BLaER1 (cell line): ENCODE data around the gene AKAP6.
"Not testable (repeated sequence)": the region's sequence is repeated elsewhere in the genome, so short reads cannot be mapped to it uniquely, and the experiment has no call there.

ENCODE experiments used
- H3K27ac ChIP-seq: shearing (Covaris generic); formaldehyde crosslinking; 2 replicates; pipeline ENCODE4 v1.8.1; 2022
- H3K27me3 ChIP-seq: shearing (Covaris generic); formaldehyde crosslinking; 2 replicates; pipeline ENCODE4 v1.8.1; 2022
- H3K36me3 ChIP-seq: shearing (Covaris generic); formaldehyde crosslinking; 2 replicates; pipeline ENCODE4 v1.8.1; 2022
- H3K4me1 ChIP-seq: shearing (Covaris generic); formaldehyde crosslinking; 2 replicates; pipeline ENCODE4 v1.8.1; 2022
- H3K4me2 ChIP-seq: shearing (Covaris generic); formaldehyde crosslinking; 2 replicates; pipeline ENCODE4 v1.8.1; 2022
- H3K4me3 ChIP-seq: shearing (Covaris generic); formaldehyde crosslinking; 2 replicates; pipeline ENCODE4 v1.8.1; 2022
- H3K9ac ChIP-seq: shearing (Covaris generic); formaldehyde crosslinking; 2 replicates; pipeline ENCODE4 v1.8.1; 2022
- H3K9me3 ChIP-seq: shearing (Covaris generic); formaldehyde crosslinking; 2 replicates; pipeline ENCODE4 v1.8.1; 2022
- H4K20me1 ChIP-seq: shearing (Covaris generic); formaldehyde crosslinking; 2 replicates; pipeline ENCODE4 v1.8.1; 2022
- Cebpa-rat ChIP-seq: shearing (Covaris generic); IDR thresholded peaks from 2 replicates; pipeline ENCODE4 v1.8.1; 2022

AKAP6 gene

DNA sequence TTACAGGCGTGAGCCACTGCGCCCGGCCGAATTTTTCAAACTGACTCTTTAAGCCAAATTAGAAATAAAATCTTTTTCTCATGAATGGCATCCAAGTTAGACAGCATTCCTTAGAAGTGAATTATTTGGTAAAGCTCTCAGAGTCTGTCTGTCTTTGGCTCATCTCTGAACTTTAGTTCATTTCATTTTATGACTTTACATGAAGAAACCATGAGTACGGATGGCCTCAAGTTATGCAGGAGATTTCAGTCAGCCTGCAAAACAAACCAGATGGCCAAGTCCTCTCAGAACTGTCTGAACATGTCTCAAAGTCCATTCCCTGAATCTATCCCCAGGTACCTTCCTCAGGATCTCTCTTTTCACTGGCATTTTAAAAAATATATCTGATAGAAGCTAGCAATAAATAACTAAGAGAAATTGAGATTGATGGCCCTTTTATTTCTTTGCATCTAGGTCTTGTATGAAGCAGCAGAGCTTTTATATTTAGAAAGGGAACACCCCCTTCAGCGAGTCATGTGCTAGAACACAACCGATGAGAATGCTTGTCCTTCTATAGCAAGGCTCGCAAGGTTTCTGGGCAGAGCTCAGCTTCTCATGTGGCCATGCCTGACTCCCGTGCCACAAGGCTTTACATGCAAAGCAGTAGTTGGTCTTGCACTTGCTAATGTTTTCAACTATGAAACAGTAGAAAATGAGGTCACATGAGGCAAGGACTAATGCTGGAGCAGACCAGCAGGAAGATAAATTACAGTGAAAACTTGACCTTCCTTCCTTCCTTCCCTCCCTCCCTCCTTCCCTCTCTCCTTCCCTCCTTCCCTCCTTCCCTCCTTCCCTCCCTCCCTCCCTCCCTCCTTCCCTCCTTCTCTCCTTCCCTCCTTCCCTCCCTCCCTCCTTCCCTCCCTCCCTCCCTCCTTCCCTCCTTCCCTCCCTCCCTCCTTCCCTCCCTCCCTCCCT lies 125.0 kb downstream of the AKAP6 start:
- Histone ChIP-seq H3K9ac (no peak overlapping the region), H3K9me3 (no peaks in the 10 kb centered on the region), H3K27me3 (no peaks in the 10 kb centered on the region), H3K4me1 (no peaks in the 10 kb centered on the region), H3K36me3 (no peaks in the 10 kb centered on the region), H3K4me2 (no peak overlapping the region), H3K4me3 (no peak overlapping the region), H3K27ac (no peak overlapping the region), H4K20me1 (no peaks in the 10 kb centered on the region)
- TF ChIP-seq Cebpa-rat = no peak

DNA sequence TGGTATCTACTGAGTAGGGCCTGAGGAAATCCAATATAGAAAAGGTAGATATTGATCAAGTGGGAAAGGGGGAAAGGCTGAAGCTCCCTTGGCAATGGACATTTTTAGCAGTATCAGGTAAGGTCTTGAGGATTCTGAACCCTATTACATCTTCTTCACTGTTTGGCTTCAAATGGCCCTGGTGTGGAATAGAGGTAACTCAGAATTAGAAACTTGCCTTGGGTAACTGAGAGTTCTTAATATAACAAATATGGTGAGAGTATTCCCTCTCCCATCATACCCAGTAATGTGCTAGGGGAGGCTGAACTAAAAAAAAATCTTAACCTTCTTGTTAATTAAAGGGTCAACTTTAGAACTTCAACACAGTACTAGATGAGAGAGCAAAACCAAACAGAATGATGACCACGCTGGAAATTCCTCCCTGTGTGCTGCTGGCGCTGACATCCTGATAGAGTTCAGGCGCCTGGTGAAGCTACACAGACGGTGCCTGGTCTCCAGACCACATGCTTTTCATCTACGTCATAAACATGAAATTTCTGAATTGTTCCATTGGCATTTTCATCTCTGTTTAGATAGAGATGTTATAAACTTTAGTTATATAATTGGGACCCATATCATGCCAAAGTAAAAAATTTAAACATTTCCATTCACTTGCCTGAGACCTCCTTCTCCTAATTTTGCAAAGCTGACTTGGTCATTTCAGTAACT lies 128.3 kb downstream of the AKAP6 start:
- Histone ChIP-seq H3K4me3 (no peak overlapping the region), H3K9me3 (peaks cover 3% of the 10 kb centered on the region; the same call in 1 of the 2 replicates), H4K20me1 (no peaks in the 10 kb centered on the region), H3K4me2 (no peak overlapping the region), H3K4me1 (no peaks in the 10 kb centered on the region), H3K9ac (no peak overlapping the region), H3K27ac (no peak overlapping the region), H3K36me3 (no peaks in the 10 kb centered on the region), H3K27me3 (no peaks in the 10 kb centered on the region)
- no peak for TF ChIP-seq Cebpa-rat

DNA sequence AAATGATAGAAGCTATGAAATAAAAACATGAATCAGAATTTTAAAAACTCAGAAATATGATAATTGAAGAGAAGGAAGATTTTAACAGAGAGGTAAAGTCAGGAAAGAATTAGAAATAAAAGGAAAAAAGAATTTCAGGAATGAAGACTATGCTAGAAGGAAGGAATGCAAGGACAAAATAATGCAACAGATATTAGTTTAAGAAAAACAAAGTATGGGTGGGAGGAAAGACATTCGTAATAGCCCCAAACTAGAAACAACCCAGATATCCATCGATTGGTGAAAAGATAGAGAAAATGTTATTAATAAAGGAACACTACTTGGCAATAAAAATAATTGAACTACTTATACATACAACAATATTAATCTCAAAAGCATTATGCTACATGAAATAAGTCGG lies 129.6 kb downstream of the AKAP6 start:
- H3K9ac ChIP-seq = no peak overlapping the region
- H4K20me1 ChIP-seq = no peaks in the 10 kb centered on the region

DNA sequence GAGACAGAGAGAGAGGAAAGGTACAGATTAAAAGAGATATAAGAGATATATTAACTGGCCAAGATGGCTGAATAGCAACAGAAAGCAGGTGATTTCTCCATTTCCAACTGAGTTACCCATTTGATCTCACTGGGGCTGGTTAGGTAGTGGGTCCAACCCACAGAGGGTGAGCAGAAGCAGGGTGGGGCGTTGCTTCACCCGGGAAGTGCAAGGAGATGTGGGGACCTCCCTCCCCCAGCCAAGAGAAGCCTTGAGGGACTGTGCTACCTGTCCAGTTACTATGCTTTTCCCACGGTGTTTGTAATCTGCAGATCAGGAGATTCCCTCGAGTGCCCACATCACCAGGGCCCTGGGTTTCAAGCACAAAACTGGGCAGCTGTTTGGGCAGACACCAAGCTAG lies 131.2 kb downstream of the AKAP6 start:
- no peak overlapping the region for H3K9ac ChIP-seq
- peaks cover 6% of the 10 kb centered on the region; the same call in 1 of the 2 replicates for H3K9me3 ChIP-seq
- no peaks in the 10 kb centered on the region for H3K36me3 ChIP-seq
- TF ChIP-seq Cebpa-rat = no peak
- H3K4me2 ChIP-seq = no peak overlapping the region
- no peak overlapping the region for H3K27ac ChIP-seq
- H3K27me3 ChIP-seq = no peaks in the 10 kb centered on the region
- H3K4me1 ChIP-seq = no peaks in the 10 kb centered on the region
- no peak overlapping the region for H3K4me3 ChIP-seq
- H4K20me1 ChIP-seq = no peaks in the 10 kb centered on the region

More for the DNA sequence above, 129.6 kb downstream of the AKAP6 start:
- Histone ChIP-seq H3K27ac (no peak overlapping the region), H3K4me3 (no peak overlapping the region), H3K4me2 (no peak overlapping the region), H3K27me3 (no peaks in the 10 kb centered on the region), H3K4me1 (no peaks in the 10 kb centered on the region), H3K36me3 (no peaks in the 10 kb centered on the region), H3K9me3 (peaks cover 6% of the 10 kb centered on the region; the same call in 1 of the 2 replicates)
- TF ChIP-seq Cebpa-rat = no peak

DNA sequence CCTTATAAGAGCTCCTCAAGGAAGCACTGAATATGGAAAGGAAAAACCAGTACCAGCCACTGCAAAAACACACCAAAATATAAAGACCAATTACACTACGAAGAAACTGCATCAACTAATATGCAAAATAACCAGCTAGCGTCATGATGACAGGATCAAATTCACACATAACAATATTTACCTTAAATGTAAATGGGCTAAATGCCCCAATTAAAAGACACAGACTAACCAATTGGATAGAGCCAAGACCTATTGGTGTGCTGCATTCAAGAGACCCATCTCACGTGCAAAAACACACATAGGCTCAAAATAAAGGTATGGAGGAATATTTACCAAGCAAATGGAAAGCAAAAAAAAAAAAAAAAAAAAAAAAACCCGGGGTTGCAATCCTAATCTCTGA lies 133.5 kb downstream of the AKAP6 start:
- H3K9me3 ChIP-seq, H3K27me3 ChIP-seq, H3K4me2 ChIP-seq, H3K4me1 ChIP-seq, H3K27ac ChIP-seq, H3K36me3 ChIP-seq, H3K4me3 ChIP-seq, H3K9ac ChIP-seq, H4K20me1 ChIP-seq: not testable (repeated sequence)

DNA sequence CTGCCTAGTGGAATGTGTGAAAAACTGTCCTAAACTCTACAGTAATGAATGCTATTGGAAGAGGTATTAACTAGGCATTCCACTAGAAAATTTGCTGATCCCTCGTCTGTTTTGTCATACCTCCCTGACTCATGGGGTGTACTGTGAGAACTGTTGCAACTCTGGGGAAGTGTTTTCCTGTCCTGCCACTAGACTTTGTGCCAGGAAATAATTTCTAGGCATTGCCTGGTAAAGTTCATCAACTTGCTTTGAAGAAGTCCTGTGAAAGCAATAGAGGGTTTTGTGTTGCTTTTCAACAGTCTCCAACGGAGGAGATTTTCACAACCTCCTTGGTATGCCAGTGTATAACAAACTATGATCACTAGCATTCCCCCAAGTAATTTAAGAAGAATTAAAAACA lies 139.9 kb downstream of the AKAP6 start:
- Histone ChIP-seq H3K4me2 (no peak overlapping the region), H3K4me1 (no peaks in the 10 kb centered on the region), H3K27me3 (no peaks in the 10 kb centered on the region), H3K4me3 (no peak overlapping the region), H3K9ac (no peak overlapping the region), H3K9me3 (no peaks in the 10 kb centered on the region), H4K20me1 (no peaks in the 10 kb centered on the region), H3K27ac (no peak overlapping the region), H3K36me3 (no peaks in the 10 kb centered on the region)
- TF ChIP-seq Cebpa-rat = no peak

DNA sequence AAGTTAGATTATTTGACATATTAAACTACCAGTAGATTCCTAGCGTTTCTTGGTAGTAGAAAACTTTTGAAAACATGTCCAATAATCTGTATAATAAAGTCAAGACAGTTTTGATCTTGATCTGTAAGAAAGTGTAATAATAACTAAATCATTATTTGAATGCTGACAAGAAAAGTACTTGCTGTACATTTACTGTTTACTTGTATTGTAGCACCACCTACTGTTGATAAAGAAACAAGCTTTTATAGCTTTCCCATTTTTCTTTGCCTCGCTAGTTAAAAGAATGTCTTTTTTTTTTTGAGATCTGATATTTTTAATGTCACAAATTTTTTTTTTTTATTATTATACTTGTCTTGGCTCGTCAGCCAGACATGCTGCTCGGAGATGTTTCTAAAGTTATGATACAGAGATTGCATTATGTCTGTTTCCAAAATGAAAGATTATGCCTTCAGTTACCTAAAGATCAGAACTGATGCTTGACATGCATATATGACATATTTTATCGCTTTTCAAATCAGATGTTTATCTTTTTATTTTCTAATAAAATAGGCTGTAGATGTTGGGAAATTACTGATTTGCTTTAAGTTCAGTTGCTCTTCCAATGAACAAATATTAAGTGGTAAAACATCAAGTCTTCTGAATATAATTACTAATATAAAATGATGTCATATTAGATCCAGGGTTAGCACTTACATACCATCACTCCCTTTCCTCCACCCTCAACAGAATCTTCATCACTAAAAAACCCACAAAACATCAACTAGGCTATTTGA lies 140.5 kb downstream of the AKAP6 start:
- no peak overlapping the region for H3K4me3 ChIP-seq
- TF ChIP-seq Cebpa-rat = no peak
- H4K20me1 ChIP-seq = no peaks in the 10 kb centered on the region
- no peak overlapping the region for H3K9ac ChIP-seq
- no peak overlapping the region for H3K4me2 ChIP-seq
- H3K4me1 ChIP-seq = no peaks in the 10 kb centered on the region
- H3K9me3 ChIP-seq = no peaks in the 10 kb centered on the region
- no peaks in the 10 kb centered on the region for H3K36me3 ChIP-seq
- no peaks in the 10 kb centered on the region for H3K27me3 ChIP-seq
- H3K27ac ChIP-seq = no peak overlapping the region

DNA sequence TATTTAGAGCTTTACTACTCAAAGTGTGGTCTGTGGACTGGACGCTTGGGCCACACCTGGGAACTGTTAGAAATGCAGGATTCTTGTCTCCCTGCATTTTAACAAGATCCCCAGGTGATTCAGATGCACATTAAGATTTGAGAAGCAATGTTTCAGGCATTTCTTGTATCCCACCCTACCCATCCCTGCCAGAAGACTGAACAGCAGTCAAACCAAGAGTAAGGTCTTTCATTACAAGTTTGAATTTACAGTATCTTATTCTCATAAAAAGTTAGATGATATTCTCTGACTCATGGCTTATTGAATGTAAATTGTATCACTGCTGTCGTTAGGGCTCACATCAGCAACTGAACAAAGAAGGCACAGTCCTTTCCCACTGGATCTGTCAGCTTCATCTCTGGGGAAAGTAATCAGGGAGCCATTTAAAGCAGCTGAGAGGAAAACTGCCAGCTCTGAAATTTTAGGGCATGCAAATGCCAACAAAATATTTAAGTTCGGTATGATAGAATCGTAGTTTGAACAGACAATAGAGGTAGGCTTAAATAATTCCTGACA lies 141.1 kb downstream of the AKAP6 start:
- no peak for TF ChIP-seq Cebpa-rat
- no peaks in the 10 kb centered on the region for H3K4me1 ChIP-seq
- no peaks in the 10 kb centered on the region for H4K20me1 ChIP-seq
- H3K27ac ChIP-seq = no peak overlapping the region
- H3K4me3 ChIP-seq = no peak overlapping the region
- H3K9ac ChIP-seq = no peak overlapping the region
- no peak overlapping the region for H3K4me2 ChIP-seq
- no peaks in the 10 kb centered on the region for H3K9me3 ChIP-seq
- no peaks in the 10 kb centered on the region for H3K27me3 ChIP-seq
- no peaks in the 10 kb centered on the region for H3K36me3 ChIP-seq

DNA sequence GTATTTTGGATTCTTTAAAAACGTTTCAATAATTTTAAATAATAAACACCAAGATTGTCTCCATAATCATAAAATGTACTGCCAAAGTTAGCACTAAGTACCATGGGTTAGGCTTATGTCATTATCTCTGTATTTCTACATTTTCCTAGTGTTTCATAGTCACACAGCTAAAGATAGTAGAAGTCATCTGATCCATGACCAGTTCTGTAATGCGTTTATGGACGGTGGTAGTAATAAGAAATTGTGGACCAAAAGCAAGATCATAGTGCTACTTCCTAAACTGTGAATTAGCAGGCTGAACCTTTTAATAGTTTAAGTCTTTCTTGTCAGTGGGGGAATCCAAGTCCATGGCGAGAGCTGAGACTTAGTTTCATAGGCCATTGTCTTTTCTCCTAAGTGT lies 142.1 kb downstream of the AKAP6 start:
- no peak overlapping the region for H3K4me3 ChIP-seq
- H3K9me3 ChIP-seq = no peaks in the 10 kb centered on the region
- no peaks in the 10 kb centered on the region for H3K36me3 ChIP-seq
- no peaks in the 10 kb centered on the region for H4K20me1 ChIP-seq
- no peaks in the 10 kb centered on the region for H3K4me1 ChIP-seq
- no peak for TF ChIP-seq Cebpa-rat
- H3K27ac ChIP-seq = no peak overlapping the region
- H3K9ac ChIP-seq = no peak overlapping the region
- H3K4me2 ChIP-seq = no peak overlapping the region
- H3K27me3 ChIP-seq = no peaks in the 10 kb centered on the region
